CD4-positive, alpha-beta memory T cell (primary cell): Measurements from ENCODE around the gene ETFDH. TPM values are rescaled to one million over a fixed set of nuclear protein-coding genes. Genes with fewer than 3 reads are reported as not detected.

Source experiments
- CTCF ChIA-PET: fragments of 350-600 bp; sonication (Branson Sonifier 250); formaldehyde crosslinking; loops from one replicate; lab custom pipeline; 2021; ENCODE audit warnings: inconsistent platforms; ENCODE audit not compliant: partially characterized antibody; lab: Charles Lee
- POLR2A ChIA-PET: fragments of 350-600 bp; sonication (Branson Sonifier 250); formaldehyde crosslinking; loops from one replicate; lab custom pipeline; 2021; ENCODE audit not compliant: partially characterized antibody; lab: Charles Lee
- DNase-seq, 5 donors: peaks; one replicate each; pipeline versions ENCODE4 v3.0.0 to v3.0.0-alpha.2; 2020 to 2022; ENCODE audit warnings: mixed read lengths in 1 of 5
- H3K27ac ChIP-seq: one replicate; pipeline ENCODE4 v1.7.0; 2013; ENCODE audit warnings: low read depth, low read length
- H3K27me3 ChIP-seq: 2 replicates; pipeline ENCODE4 v1.7.0; 2013; ENCODE audit warnings: mild to moderate bottlenecking, low read length, moderate library complexity; ENCODE audit not compliant: insufficient read depth
- H3K36me3 ChIP-seq: 2 replicates; pipeline ENCODE4 v1.7.0; 2013; ENCODE audit warnings: mild to moderate bottlenecking, low read length, moderate library complexity; ENCODE audit not compliant: insufficient read depth
- H3K4me1 ChIP-seq: 2 replicates; pipeline ENCODE4 v1.7.0; 2013; ENCODE audit warnings: mild to moderate bottlenecking, low read length, moderate library complexity; ENCODE audit not compliant: insufficient read depth
- H3K4me3 ChIP-seq, 2 donors: one replicate each; pipeline ENCODE4 v1.7.0; 2013; ENCODE audit warnings: low read length in 2 of 2, mild to moderate bottlenecking in 1 of 2
- H3K9me3 ChIP-seq, 2 donors: one replicate each; pipeline ENCODE4 v1.7.0; 2013; ENCODE audit warnings: low read length in 2 of 2, control low read depth in 1 of 2; ENCODE audit not compliant: control insufficient read depth in 1 of 2
- H3K27ac Mint-ChIP-seq, 7 donors: one replicate each; pipeline ENCODE4 v1.8.0; 2020 to 2021; ENCODE audit warnings: mixed read lengths in 7 of 7, mild to moderate bottlenecking in 6 of 7, inconsistent platforms in 3 of 7, moderate library complexity in 3 of 7
- H3K27me3 Mint-ChIP-seq, 2 donors: one replicate each; pipeline ENCODE4 v1.8.0; 2020 to 2021; ENCODE audit warnings: mixed read lengths in 2 of 2
- H3K36me3 Mint-ChIP-seq, 2 donors: one replicate each; pipeline ENCODE4 v1.8.0; 2020 to 2021; ENCODE audit warnings: mixed read lengths in 2 of 2, inconsistent platforms in 1 of 2, mild to moderate bottlenecking in 1 of 2
- H3K4me1 Mint-ChIP-seq, 4 donors: one replicate each; pipeline ENCODE4 v1.8.0; 2020 to 2021; ENCODE audit warnings: mixed read lengths in 4 of 4, mild to moderate bottlenecking in 1 of 4
- H3K4me3 Mint-ChIP-seq, 8 donors: one replicate each; pipeline ENCODE4 v1.8.0; 2020 to 2021; ENCODE audit warnings: mixed read lengths in 8 of 8, mild to moderate bottlenecking in 7 of 8, moderate library complexity in 6 of 8, inconsistent platforms in 3 of 8
- H3K9me3 Mint-ChIP-seq, 8 donors: one replicate each; pipeline ENCODE4 v1.8.0; 2020 to 2021; ENCODE audit warnings: mixed read lengths in 8 of 8, mild to moderate bottlenecking in 5 of 8, inconsistent platforms in 3 of 8, moderate library complexity in 1 of 8
- intact Hi-C: fragments of 100-400 bp; cut with micrococcal nuclease; formaldehyde crosslinking; loops from one replicate; pipeline ENCODE4 v1.15.1; 2023
- polyA plus RNA-seq, 2 donors: library from polyadenylated mRNA; unstranded; fragments of 300-500 nt; fragmentation: Illumina TruSeq; gene quantifications; one replicate each; pipeline ENCODE4 v1.2.3, GENCODE V29; 2021
- total RNA-seq, 2 experiments: library from RNA; stranded (reverse); gene quantifications; one replicate each; pipeline ENCODE4 v1.2.3, GENCODE V29; 2021

Gene ETFDH
- total and polyA plus RNA-seq, 4 experiments from 2014 or later, result 5.8 to 16.6 (median 12.7) TPM

DNA sequence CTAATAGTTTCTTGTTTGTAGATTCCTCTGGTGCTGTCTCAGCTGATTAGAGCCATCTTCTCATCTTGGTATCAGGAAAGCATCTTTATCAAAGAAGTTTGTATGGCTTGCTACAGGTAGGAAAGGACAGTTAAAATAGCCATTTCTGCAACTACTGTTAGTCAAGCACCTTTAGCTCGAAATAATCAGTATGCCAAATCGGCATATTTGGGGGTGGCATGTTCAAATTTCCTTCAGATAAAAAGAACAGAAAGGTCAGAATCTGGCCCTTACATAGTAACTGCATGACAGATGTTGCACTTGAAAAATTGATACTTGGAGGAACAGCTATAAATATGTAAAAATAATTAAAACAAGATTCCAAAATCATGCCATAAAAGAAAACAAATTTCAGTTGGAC lies 5.2 kb upstream of the ETFDH start:
- peaks cover 0 to 2% (median 0%) of the 10 kb centered on the region in 8 donors for H3K9me3 Mint-ChIP-seq
- H3K4me3 Mint-ChIP-seq, result no peak overlapping the region
- intact Hi-C loops, result no loop called here

DNA sequence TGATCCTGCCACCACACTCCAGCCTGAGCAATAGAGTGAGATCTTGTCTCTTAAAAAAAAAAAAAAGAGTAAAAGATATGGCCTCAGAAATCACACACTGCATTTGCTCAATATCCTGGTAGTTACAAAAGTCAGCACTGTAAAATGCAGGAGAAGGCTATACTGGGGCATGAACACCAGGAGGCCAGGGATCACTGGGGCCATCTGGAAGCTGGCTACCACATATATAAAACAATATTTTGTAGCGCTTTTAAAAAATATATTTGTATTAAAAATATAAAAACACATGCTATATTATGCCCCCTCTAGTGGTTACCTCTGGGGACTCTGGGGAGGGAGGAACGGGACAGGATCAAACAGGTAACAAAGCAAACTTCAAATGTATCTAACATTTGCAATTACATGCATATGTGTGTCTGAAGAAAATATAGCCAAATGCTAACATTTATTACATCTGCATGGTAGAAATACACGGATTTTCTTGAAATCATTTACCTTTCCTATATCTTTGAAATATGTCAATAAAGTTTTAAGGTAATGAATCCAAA lies 4.4 kb upstream of the ETFDH start:
- Mint-ChIP-seq H3K27me3 (no peaks in the 10 kb centered on the region), H3K36me3 (peaks cover 0 to 10% of the 10 kb centered on the region in 2 donors), H3K27ac (peak overlapping the region in 2 of 7 donors; percentile 23 to 42), H3K4me1 (peaks cover 8 to 28% (median 16%) of the 10 kb centered on the region in 4 donors), H3K4me3 (no peak overlapping the region), H3K9me3 (peaks cover 0 to 2% (median 0%) of the 10 kb centered on the region in 8 donors)
- Histone ChIP-seq H3K9me3 (no peaks in the 10 kb centered on the region), H3K27me3 (no peaks in the 10 kb centered on the region), H3K4me1 (peaks cover 12% of the 10 kb centered on the region), H3K4me3 (no peak overlapping the region), H3K36me3 (no peaks in the 10 kb centered on the region), H3K27ac (no peak overlapping the region)
- POLR2A ChIA-PET, result interaction anchor here (0.6 kb wide), 1 partner anchor 148 kb away, joined by 3 read pairs; no protein-coding TSS in a partner anchor
- intact Hi-C loops, result no loop called here
- DNase-seq, result peak; percentile 10 to 43 (median 14)
- CTCF ChIA-PET, result interaction anchor here (0.8 to 0.9 kb wide), 2 partner anchors 11 to 181 kb away, joined by 3 read pairs; no protein-coding TSS in a partner anchor

More for the DNA sequence above, 5.2 kb upstream of the ETFDH start:
- H3K27me3 Mint-ChIP-seq, result no peaks in the 10 kb centered on the region
- H3K27ac ChIP-seq, result no peak overlapping the region
- peaks cover 9% of the 10 kb centered on the region for H3K4me1 ChIP-seq
- no peak overlapping the region for H3K4me3 ChIP-seq
- no peaks in the 10 kb centered on the region for H3K9me3 ChIP-seq
- no peak for DNase-seq
- peaks cover 5 to 19% (median 11%) of the 10 kb centered on the region in 4 donors for H3K4me1 Mint-ChIP-seq
- peaks cover 0 to 5% of the 10 kb centered on the region in 2 donors for H3K36me3 Mint-ChIP-seq
- H3K36me3 ChIP-seq, result no peaks in the 10 kb centered on the region
- ChIA-PET POLR2A (no interaction called here), CTCF (interaction anchor here (0.9 kb wide), 1 partner anchor 12 kb away, joined by 3 read pairs; no protein-coding TSS in a partner anchor)
- H3K27me3 ChIP-seq, result no peaks in the 10 kb centered on the region
- H3K27ac Mint-ChIP-seq, result no peak overlapping the region

DNA sequence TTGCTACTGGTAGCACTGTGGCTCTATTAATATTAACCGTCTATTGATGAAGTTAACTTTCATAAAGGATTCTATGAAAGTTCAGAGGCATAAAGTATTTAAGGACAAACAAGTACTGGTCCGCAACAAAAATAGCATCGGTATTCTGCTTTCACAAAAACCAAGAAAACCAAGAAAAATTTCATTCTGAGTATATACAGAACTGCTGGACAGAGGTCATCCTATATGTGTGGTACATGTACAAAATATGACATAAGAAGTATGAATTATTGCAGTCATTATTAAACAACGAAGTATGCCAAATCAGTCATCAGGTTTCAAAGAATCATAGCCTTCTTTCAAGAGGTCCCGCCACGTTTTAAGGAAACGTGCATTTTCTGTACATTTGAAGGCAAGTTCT lies 2.8 kb upstream of the ETFDH start:
- Mint-ChIP-seq H3K4me3 (peak overlapping the region in 2 of 8 donors; percentile 4 to 53), H3K27ac (peak overlapping the region in 1 of 7 donors; percentile 35), H3K9me3 (peaks cover 0 to 2% (median 0%) of the 10 kb centered on the region in 8 donors), H3K27me3 (no peaks in the 10 kb centered on the region), H3K4me1 (peaks cover 12 to 34% (median 21%) of the 10 kb centered on the region in 4 donors), H3K36me3 (peaks cover 0 to 10% of the 10 kb centered on the region in 2 donors)
- no peak overlapping the region for H3K4me3 ChIP-seq
- no peak for DNase-seq
- ChIA-PET POLR2A (no interaction called here), CTCF (no interaction called here)
- H3K27me3 ChIP-seq, result no peaks in the 10 kb centered on the region
- no peaks in the 10 kb centered on the region for H3K36me3 ChIP-seq
- no peaks in the 10 kb centered on the region for H3K9me3 ChIP-seq
- intact Hi-C loops, result no loop called here
- peaks cover 22% of the 10 kb centered on the region for H3K4me1 ChIP-seq
- H3K27ac ChIP-seq, result no peak overlapping the region

DNA sequence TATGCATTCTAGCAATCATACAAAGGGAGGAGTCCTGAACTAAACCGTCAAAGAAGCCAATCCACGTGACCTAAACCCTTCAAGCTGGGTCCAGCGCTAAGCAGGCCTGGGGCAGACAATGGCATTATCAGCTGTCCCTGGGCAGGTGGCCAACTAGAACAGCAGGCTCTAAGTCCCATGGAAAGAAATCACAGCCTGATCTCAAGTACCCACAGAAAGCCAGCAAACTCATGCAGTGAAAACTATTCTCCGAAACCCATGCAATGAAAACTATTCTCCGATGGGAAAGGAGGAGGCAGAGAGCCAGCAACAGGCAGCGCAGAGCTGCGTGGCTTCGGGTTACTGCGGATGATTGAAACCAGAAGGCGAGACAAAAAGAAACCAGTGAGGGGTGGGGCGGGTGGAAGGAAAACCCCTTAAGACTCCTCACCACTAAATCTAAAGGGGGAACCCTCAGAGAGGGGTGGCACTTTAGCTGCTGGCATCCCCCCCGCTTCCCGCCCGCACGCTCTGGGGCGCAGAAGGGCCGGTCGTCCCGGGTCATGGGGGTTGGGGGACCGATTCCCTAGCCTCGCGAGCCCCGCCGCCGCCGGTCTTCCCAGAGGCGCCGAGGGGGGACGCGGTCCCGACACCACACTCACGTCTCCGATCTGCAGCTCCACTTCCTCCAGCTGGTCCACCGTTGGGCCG lies 976 bp upstream of the ETFDH start:
- peaks cover 12 to 34% (median 22%) of the 10 kb centered on the region in 4 donors for H3K4me1 Mint-ChIP-seq
- peak; percentile 51 to 77 (median 57) for DNase-seq

DNA sequence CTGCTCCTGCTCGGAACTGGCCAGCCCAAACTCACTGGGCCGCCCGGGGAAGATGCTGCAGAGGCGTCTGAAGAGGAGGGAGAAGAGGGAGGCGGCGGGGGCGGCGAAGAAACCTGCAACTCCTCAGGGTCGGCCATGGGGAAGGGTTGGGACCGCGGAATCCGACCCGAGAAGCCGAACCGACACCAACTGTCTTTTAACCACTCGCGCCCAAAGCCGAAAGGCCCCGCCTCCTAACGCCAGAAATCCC lies 506 bp upstream of the ETFDH start, which contains the start of gene C4orf46:
Gene C4orf46, minus strand, starts transcription at position 223 of the 250 bp plus-strand sequence. Its CDS starts 86 bp downstream, at position 137.
- no peaks in the 10 kb centered on the region for H3K27me3 ChIP-seq
- H3K4me1 Mint-ChIP-seq, result peaks cover 12 to 34% (median 23%) of the 10 kb centered on the region in 4 donors
- ChIA-PET CTCF (interaction anchor here (1.7 kb wide), 1 partner anchor 9 kb away, joined by 5 read pairs; no protein-coding TSS in a partner anchor), POLR2A (no interaction called here)
- H3K4me1 ChIP-seq, result peaks cover 22% of the 10 kb centered on the region
- H3K27ac Mint-ChIP-seq, result peak within 1 kb of the TSS; percentile 92 to 99 (median 98)
- H3K27me3 Mint-ChIP-seq, result no peaks in the 10 kb centered on the region
- H3K9me3 Mint-ChIP-seq, result peaks cover 0 to 2% (median 0%) of the 10 kb centered on the region in 8 donors
- intact Hi-C loops, result loop anchor here (5.0 kb wide), 1 partner anchor 506 kb away; no protein-coding TSS in a partner anchor
- no peaks in the 10 kb centered on the region for H3K9me3 ChIP-seq
- peak within 1 kb of the TSS; percentile 92 to 98 (median 96) for H3K4me3 Mint-ChIP-seq
- DNase-seq, result no peak
- H3K4me3 ChIP-seq, result peak within 1 kb of the TSS; percentile 53 to 94
- H3K27ac ChIP-seq, result peak within 1 kb of the TSS; percentile 92
- H3K36me3 ChIP-seq, result no peaks in the 10 kb centered on the region
- peaks cover 4 to 10% of the 10 kb centered on the region in 2 donors for H3K36me3 Mint-ChIP-seq

More for the DNA sequence above, 976 bp upstream of the ETFDH start:
- CTCF ChIA-PET, result interaction anchor here (1.7 kb wide), 1 partner anchor 10 kb away, joined by 5 read pairs; no protein-coding TSS in a partner anchor
- H3K27ac ChIP-seq, result peak overlapping the region; percentile 92
- H3K9me3 Mint-ChIP-seq, result peaks cover 0 to 2% (median 0%) of the 10 kb centered on the region in 8 donors
- peak overlapping the region; percentile 53 to 94 for H3K4me3 ChIP-seq
- no peaks in the 10 kb centered on the region for H3K27me3 Mint-ChIP-seq
- peaks cover 22% of the 10 kb centered on the region for H3K4me1 ChIP-seq
- peak overlapping the region; percentile 92 to 98 (median 96) for H3K4me3 Mint-ChIP-seq
- peaks cover 4 to 10% of the 10 kb centered on the region in 2 donors for H3K36me3 Mint-ChIP-seq
- no peaks in the 10 kb centered on the region for H3K36me3 ChIP-seq
- POLR2A ChIA-PET, result no interaction called here
- no peaks in the 10 kb centered on the region for H3K27me3 ChIP-seq
- intact Hi-C loops, result loop anchor here (5.0 kb wide), 1 partner anchor 506 kb away; no protein-coding TSS in a partner anchor
- peak overlapping the region; percentile 92 to 99 (median 98) for H3K27ac Mint-ChIP-seq
- no peaks in the 10 kb centered on the region for H3K9me3 ChIP-seq

DNA sequence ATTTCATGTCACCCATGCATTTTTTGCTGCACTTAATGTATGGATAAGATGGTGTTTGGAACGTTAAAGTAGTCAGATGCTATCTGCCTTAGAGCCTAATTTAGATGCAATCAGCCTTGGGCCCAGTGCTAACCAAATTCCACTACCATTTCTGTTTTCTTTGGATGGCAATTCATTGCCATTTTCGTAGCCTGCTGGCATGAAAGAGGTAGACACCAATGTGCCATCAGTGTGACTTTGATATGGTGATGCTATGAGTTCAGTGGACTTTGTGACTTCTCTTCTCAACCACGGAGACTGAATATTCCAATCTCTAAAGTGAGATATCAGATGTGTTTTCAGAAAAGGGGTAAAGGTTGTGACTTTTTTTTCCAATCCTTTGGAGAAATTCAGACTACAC lies 1.5 kb downstream of the ETFDH start:
- Mint-ChIP-seq H3K9me3 (peaks cover 0 to 2% (median 0%) of the 10 kb centered on the region in 8 donors), H3K4me3 (peak overlapping the region in 3 of 8 donors; percentile 18 to 54 (median 45)), H3K27me3 (no peaks in the 10 kb centered on the region), H3K36me3 (peaks cover 4 to 10% of the 10 kb centered on the region in 2 donors), H3K27ac (peak overlapping the region in 3 of 7 donors; percentile 9 to 92 (median 65)), H3K4me1 (peaks cover 14 to 34% (median 23%) of the 10 kb centered on the region in 4 donors)
- Histone ChIP-seq H3K4me1 (peaks cover 22% of the 10 kb centered on the region), H3K27ac (no peak overlapping the region), H3K4me3 (no peak overlapping the region), H3K27me3 (no peaks in the 10 kb centered on the region), H3K9me3 (no peaks in the 10 kb centered on the region), H3K36me3 (no peaks in the 10 kb centered on the region)
- ChIA-PET CTCF (no interaction called here), POLR2A (no interaction called here)
- DNase-seq, result no peak
- intact Hi-C loops, result loop anchor here (5.0 kb wide), 1 partner anchor 504 kb away; no protein-coding TSS in a partner anchor

DNA sequence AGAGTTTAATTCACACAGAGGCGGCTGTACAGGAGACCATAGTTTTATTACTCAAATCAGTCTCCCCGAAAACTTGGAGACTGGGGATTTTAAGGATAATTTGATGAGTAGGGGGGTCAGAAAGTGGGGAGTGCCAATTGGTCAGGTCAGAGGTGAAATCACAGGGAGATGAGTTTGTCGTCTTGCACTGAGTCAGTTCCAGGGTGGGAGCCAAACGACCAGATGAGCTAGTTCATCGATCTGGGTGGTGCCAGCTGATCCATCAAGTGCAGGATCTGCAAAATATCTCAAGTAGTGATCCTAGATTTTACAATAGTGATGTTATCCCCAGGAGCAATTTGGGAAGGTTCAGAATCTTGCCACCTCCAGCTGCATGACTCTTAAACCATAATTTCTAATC lies 4.0 kb downstream of the ETFDH start:
- ChIA-PET CTCF (interaction anchor here (0.8 kb wide), 1 partner anchor 93 kb away, joined by 3 read pairs; no protein-coding TSS in a partner anchor), POLR2A (no interaction called here)
- H3K4me1 Mint-ChIP-seq, result peaks cover 8 to 20% (median 16%) of the 10 kb centered on the region in 4 donors
- H3K4me3 Mint-ChIP-seq, result no peak overlapping the region
- H3K27ac Mint-ChIP-seq, result peak overlapping the region in 1 of 7 donors; percentile 6
- DNase-seq, result no peak
- Histone ChIP-seq H3K27me3 (no peaks in the 10 kb centered on the region), H3K9me3 (no peaks in the 10 kb centered on the region), H3K4me1 (peaks cover 13% of the 10 kb centered on the region), H3K36me3 (no peaks in the 10 kb centered on the region), H3K4me3 (no peak overlapping the region), H3K27ac (no peak overlapping the region)
- intact Hi-C loops, result no loop called here
- H3K36me3 Mint-ChIP-seq, result peaks cover 11 to 16% of the 10 kb centered on the region in 2 donors
- no peaks in the 10 kb centered on the region for H3K27me3 Mint-ChIP-seq
- H3K9me3 Mint-ChIP-seq, result peaks cover 0 to under 1% (median 0%) of the 10 kb centered on the region in 8 donors
